GM12878 (cell line): Measurements from ENCODE around the gene ELP1. TPM values are rescaled to one million over a fixed set of nuclear protein-coding genes. Genes with fewer than 3 reads are reported as not detected.

Source experiments
- ATAC-seq: fragments of 200-7000 bp; cut with Tn5 transposase; 3 replicates; pipeline ENCODE4 v1.9.1; 2020; ENCODE audit warnings: mild to moderate bottlenecking, moderate library complexity
- BruUV-seq: library from RNA; stranded (reverse); fragments of 400-500 nt; replicated peaks from 2 replicates; lab custom pipeline; 2021; lab: Mats Ljungman, UMichigan
- CTCF ChIA-PET: fragments of 300-600 bp; sonication (Branson Sonifier 250); formaldehyde crosslinking; extraction: SDS; loops from one replicate; lab custom pipeline; 2021; ENCODE audit warnings: inconsistent platforms; lab: Yijun Ruan, JAX
- POLR2A ChIA-PET: fragments of 350-600 bp; formaldehyde crosslinking; extraction: SDS; loops from one replicate; lab custom pipeline; 2021; ENCODE audit warnings: inconsistent platforms; lab: Charles Lee
- RAD21 ChIA-PET: fragments of 300-600 bp; sonication (Branson Sonifier 250); formaldehyde crosslinking; loops from one replicate; lab custom pipeline; 2023; ENCODE audit warnings: antibody characterized with exemption; ENCODE audit not compliant: unreplicated experiment; lab: Charles Lee
- SMC1A ChIA-PET: fragments of 300-600 bp; sonication (Branson Sonifier 250); formaldehyde crosslinking; loops from one replicate; lab custom pipeline; 2023; ENCODE audit not compliant: unreplicated experiment, uncharacterized antibody; lab: Charles Lee
- DNase-seq: peaks from one replicate; pipeline ENCODE4 v3.0.0-alpha.2; 2011; ENCODE audit warnings: low read depth, low spot score
- FAIRE-seq: peaks from 3 replicates; lab custom pipeline; 2011; peaks lifted over from hg19 to GRCh38; lab: Jason Lieb, UNC
- H2AFZ ChIP-seq: 2 replicates; pipeline ENCODE4 v1.6.0; 2011; ENCODE audit warnings: low read depth, low read length, control low read depth; ENCODE audit not compliant: control insufficient read depth
- H3K27ac ChIP-seq: 2 replicates; pipeline ENCODE4 v1.5.1; 2011; ENCODE audit warnings: control low read depth; ENCODE audit not compliant: control insufficient read depth, insufficient read depth
- H3K27me3 ChIP-seq, 2 experiments: replicated peaks in 1 of 2; 2 replicates each; pipeline versions ENCODE4 v1.6.0 to v1.6.1; 2011; ENCODE audit warnings: low read length in 1 of 2; ENCODE audit not compliant: control insufficient read depth in 2 of 2, insufficient read depth in 2 of 2
- H3K36me3 ChIP-seq, 2 experiments: 2 replicates each; pipeline ENCODE4 v1.5.1; 2011; ENCODE audit warnings: low read length in 1 of 2; ENCODE audit not compliant: control insufficient read depth in 2 of 2, insufficient read depth in 2 of 2
- H3K4me1 ChIP-seq: 2 replicates; pipeline ENCODE4 v1.6.1; 2011; ENCODE audit warnings: mild to moderate bottlenecking, low read length, moderate library complexity, mixed read lengths; ENCODE audit not compliant: control insufficient read depth, insufficient read depth
- H3K4me2 ChIP-seq: 2 replicates; pipeline ENCODE4 v1.6.0; 2011; ENCODE audit warnings: control low read depth; ENCODE audit not compliant: control insufficient read depth, insufficient read depth
- H3K4me3 ChIP-seq: fragments of 200-600 bp; sonication (generic); 2 replicates; pipeline ENCODE4 v1.5.1; 2016
- H3K79me2 ChIP-seq: 2 replicates; pipeline ENCODE4 v1.6.0; 2011; ENCODE audit warnings: low read length; ENCODE audit not compliant: control insufficient read depth, insufficient read depth
- H3K9ac ChIP-seq: 2 replicates; pipeline ENCODE4 v1.8.0; 2011; ENCODE audit warnings: low read length, control low read depth, mixed read lengths; ENCODE audit not compliant: control insufficient read depth, insufficient read depth
- H3K9me3 ChIP-seq: replicated peaks from 3 replicates; pipeline ENCODE4 v1.5.1; 2011; ENCODE audit warnings: mild to moderate bottlenecking, low read length; ENCODE audit not compliant: control insufficient read depth, insufficient read depth
- H4K20me1 ChIP-seq: 2 replicates; pipeline ENCODE4 v1.6.0; 2011; ENCODE audit not compliant: control insufficient read depth, insufficient read depth
- ATF3 ChIP-seq: IDR thresholded peaks from 2 replicates; pipeline ENCODE4 v1.6.1; 2011; ENCODE audit warnings: low read depth, mild to moderate bottlenecking, low read length, moderate library complexity, borderline replicate concordance; ENCODE audit errors: extremely low read depth
- BACH1 ChIP-seq: fragments of 450-650 bp; IDR thresholded peaks from 2 replicates; pipeline ENCODE4 v1.6.1; 2017; ENCODE audit warnings: mild to moderate bottlenecking, borderline replicate concordance
- BMI1 ChIP-seq: fragments of 450-650 bp; IDR thresholded peaks from 2 replicates; pipeline ENCODE4 v1.6.1; 2016; ENCODE audit warnings: mild to moderate bottlenecking, moderate library complexity, borderline replicate concordance
- EGR1 ChIP-seq, 2 experiments: IDR thresholded peaks; 1 replicate in 1 of 2; 2 replicates in 1 of 2; pipeline ENCODE4 v1.6.1; 2011 to 2012; ENCODE audit warnings: low read depth in 2 of 2, low read length in 2 of 2, borderline replicate concordance in 1 of 2, mild to moderate bottlenecking in 1 of 2, moderate library complexity in 1 of 2
- GABPA ChIP-seq: IDR thresholded peaks from 2 replicates; pipeline ENCODE4 v1.6.1; 2014; ENCODE audit warnings: antibody characterized with exemption, low read depth, mild to moderate bottlenecking, inconsistent platforms
- LARP7 ChIP-seq: fragments of 450-650 bp; IDR thresholded peaks from 2 replicates; pipeline ENCODE4 v1.6.1; 2017; ENCODE audit warnings: mild to moderate bottlenecking
- MEF2B ChIP-seq: fragments of 450-650 bp; IDR thresholded peaks from 2 replicates; pipeline ENCODE4 v1.6.1; 2018; ENCODE audit warnings: mild to moderate bottlenecking, moderate library complexity; ENCODE audit not compliant: partially characterized antibody, poor library complexity, severe bottlenecking
- MXI1 ChIP-seq: fragments of 150-350 bp; IDR thresholded peaks from 2 replicates; pipeline ENCODE4 v1.6.1; 2011; ENCODE audit warnings: low read depth, mild to moderate bottlenecking, inconsistent platforms, low read length, improper control_type of control experiment
- NR2C1 ChIP-seq: fragments of 450-650 bp; IDR thresholded peaks from 2 replicates; pipeline ENCODE4 v1.6.1; 2017; ENCODE audit warnings: antibody characterized with exemption, mild to moderate bottlenecking, moderate library complexity
- NRF1 ChIP-seq: conservative IDR thresholded peaks from 2 replicates; pipeline ENCODE4 v1.6.1; 2011; ENCODE audit warnings: mild to moderate bottlenecking, low read depth, low read length, improper control_type of control experiment
- SMAD5 ChIP-seq: IDR thresholded peaks from 2 replicates; pipeline ENCODE4 v1.6.1; 2016; ENCODE audit warnings: antibody characterized with exemption, low read depth
- SRF ChIP-seq, 2 experiments: IDR thresholded peaks; 2 replicates each; pipeline ENCODE4 v1.6.1; 2011; ENCODE audit warnings: low read depth in 2 of 2, low read length in 2 of 2, mild to moderate bottlenecking in 1 of 2, moderate library complexity in 1 of 2
- TCF3 ChIP-seq: IDR thresholded peaks from 2 replicates; pipeline ENCODE4 v1.6.1; 2012; ENCODE audit warnings: low read depth, mild to moderate bottlenecking, low read length, borderline replicate concordance; ENCODE audit not compliant: insufficient read depth
- YY1 ChIP-seq: IDR thresholded peaks from 2 replicates; pipeline ENCODE4 v1.6.1; 2011; ENCODE audit warnings: low read depth, mild to moderate bottlenecking, low read length
- WGBS: methylation state at CpG from one replicate; pipeline ENCODE4 v1.1.6; 2016; ENCODE audit warnings: low lambda C conversion rate; ENCODE audit not compliant: insufficient replicate concordance, insufficient coverage; ENCODE audit errors: missing lambda C conversion rate; 5-methylcytosine and 5-hydroxymethylcytosine counted together
- in situ Hi-C: fragments of 300-500 bp; cut with MboI; formaldehyde crosslinking; loops from 9 replicates; pipeline ENCODE4 v1.14.3; 2018; ENCODE audit warnings: mixed read lengths
- intact Hi-C: fragments of 100-400 bp; cut with micrococcal nuclease; formaldehyde crosslinking; loops from one replicate; pipeline ENCODE4 v1.14.2; 2022; ENCODE audit not compliant: unreplicated experiment
- polyA plus RNA-seq, 11 experiments: library from polyadenylated mRNA; depleted of rRNA in 4 of 11; unstranded in 6 of 11; stranded (reverse) in 5 of 11; fragments of >200 nt; fragmentation: Nextera tagmentation in 4 of 11; fragmentation: Illumina TruSeq in 1 of 11; extraction: Ambion mirVana in 4 of 11; extraction: Trizol in 1 of 11; gene quantifications; 1 replicate in 1 of 11; 2 replicates in 10 of 11; pipeline versions ENCODE4 v1.2.1 to v1.2.3, GENCODE V29; 2011 to 2016; ENCODE audit warnings: inconsistent platforms in 2 of 11, missing spikeins in 2 of 11, low read depth in 1 of 11
- total RNA-seq, 4 experiments: library from RNA; depleted of rRNA in 3 of 4; stranded (reverse); fragments of >200 nt in 3 of 4; fragmentation: Illumina TruSeq in 1 of 4; extraction: Trizol in 1 of 4; gene quantifications; 2 replicates each; pipeline versions ENCODE4 v1.2.1 to v1.2.3, GENCODE V29; 2013 to 2021
- TF ChIP-seq, protein P1 (sequence below): fragments of 450-650 bp; IDR thresholded peaks from 2 replicates; pipeline ENCODE4 v1.6.1; 2017; ENCODE audit warnings: mild to moderate bottlenecking
- TF ChIP-seq, protein P2 (sequence below): fragments of 450-650 bp; IDR thresholded peaks from 2 replicates; pipeline ENCODE4 v1.6.1; 2016; ENCODE audit warnings: mild to moderate bottlenecking, moderate library complexity, borderline replicate concordance

Gene ELP1
- total and polyA plus RNA-seq, 10 of the 15 experiments (the other 5 are each of a cell fraction or from before 2014, with no cell fraction given) = 9.7 to 29.9 (median 26.0) TPM

- Histone ChIP-seq H3K9ac (peak within 1 kb of the TSS; percentile 80), H3K4me3 (peak within 1 kb of the TSS; percentile 100), H3K4me2 (peak within 1 kb of the TSS; percentile 89), H3K9me3 (no peaks in the 10 kb centered on the region), H3K36me3 (no peaks in the 10 kb centered on the region; a peak in 1 of 4 replicates), H3K4me1 (no peaks in the 10 kb centered on the region), H3K27me3 (no peaks in the 10 kb centered on the region), H3K27ac (peak within 1 kb of the TSS; percentile 84), H4K20me1 (no peaks in the 10 kb centered on the region), H3K79me2 (peaks cover 22% of the 10 kb centered on the region), H2AFZ (peak within 1 kb of the TSS; percentile 99)
- ChIA-PET SMC1A (no interaction called here), POLR2A (no interaction called here), RAD21 (no interaction called here), CTCF (interaction anchor here (0.8 to 1.1 kb wide), 2 partner anchors 20 to 44 kb away, joined by 3 to 4 read pairs; no protein-coding TSS in a partner anchor)
- TSS peak; percentile 72 for BruUV-seq
- DNase-seq (peak; percentile 45), ATAC-seq (peak; percentile 91), FAIRE-seq (peak; percentile 23)
- intact Hi-C loops = loop anchor here (5.0 to 10.0 kb wide), 2 partner anchors 180 to 478 kb away; partner anchors contain the start of gene TMEM245
- in situ Hi-C loops = no loop called here
- under 1% methylated on average over 41 of the region's 47 CpGs for WGBS
- TF ChIP-seq YY1 (peak; percentile 29; the same call in 1 of the 2 replicates), LARP7 (peak; percentile 21; the same call in 1 of the 2 replicates), GABPA (peak; percentile 78), SMAD5 (no peak), NR2C1 (peak; percentile 46), SRF (IDR thresholded peaks at IDR 0.05; ENCODE audit: low read depth in 2 of 2, low read length in 2 of 2) (0 out of 4 replicates have a peak, but pooled peaks of 1 of the 2 experiments have one; percentile 46), NRF1 (peak; percentile 57), MXI1 (peak; percentile 94), ATF3 (no peak), EGR1 (IDR thresholded peaks at IDR 0.05; ENCODE audit: borderline replicate concordance in 1 of 2, low read depth in 2 of 2, low read length in 2 of 2) (peak in 1 of 2 experiments; percentile 95; a peak in 2 of 3 replicates), BMI1 (peak; percentile 93), TCF3 (no peak), BACH1 (no peak), MEF2B (peak; percentile 39)
- TF ChIP-seq, protein P1, sequence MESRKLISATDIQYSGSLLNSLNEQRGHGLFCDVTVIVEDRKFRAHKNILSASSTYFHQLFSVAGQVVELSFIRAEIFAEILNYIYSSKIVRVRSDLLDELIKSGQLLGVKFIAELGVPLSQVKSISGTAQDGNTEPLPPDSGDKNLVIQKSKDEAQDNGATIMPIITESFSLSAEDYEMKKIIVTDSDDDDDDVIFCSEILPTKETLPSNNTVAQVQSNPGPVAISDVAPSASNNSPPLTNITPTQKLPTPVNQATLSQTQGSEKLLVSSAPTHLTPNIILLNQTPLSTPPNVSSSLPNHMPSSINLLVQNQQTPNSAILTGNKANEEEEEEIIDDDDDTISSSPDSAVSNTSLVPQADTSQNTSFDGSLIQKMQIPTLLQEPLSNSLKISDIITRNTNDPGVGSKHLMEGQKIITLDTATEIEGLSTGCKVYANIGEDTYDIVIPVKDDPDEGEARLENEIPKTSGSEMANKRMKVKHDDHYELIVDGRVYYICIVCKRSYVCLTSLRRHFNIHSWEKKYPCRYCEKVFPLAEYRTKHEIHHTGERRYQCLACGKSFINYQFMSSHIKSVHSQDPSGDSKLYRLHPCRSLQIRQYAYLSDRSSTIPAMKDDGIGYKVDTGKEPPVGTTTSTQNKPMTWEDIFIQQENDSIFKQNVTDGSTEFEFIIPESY = no peak
- TF ChIP-seq, protein P2, sequence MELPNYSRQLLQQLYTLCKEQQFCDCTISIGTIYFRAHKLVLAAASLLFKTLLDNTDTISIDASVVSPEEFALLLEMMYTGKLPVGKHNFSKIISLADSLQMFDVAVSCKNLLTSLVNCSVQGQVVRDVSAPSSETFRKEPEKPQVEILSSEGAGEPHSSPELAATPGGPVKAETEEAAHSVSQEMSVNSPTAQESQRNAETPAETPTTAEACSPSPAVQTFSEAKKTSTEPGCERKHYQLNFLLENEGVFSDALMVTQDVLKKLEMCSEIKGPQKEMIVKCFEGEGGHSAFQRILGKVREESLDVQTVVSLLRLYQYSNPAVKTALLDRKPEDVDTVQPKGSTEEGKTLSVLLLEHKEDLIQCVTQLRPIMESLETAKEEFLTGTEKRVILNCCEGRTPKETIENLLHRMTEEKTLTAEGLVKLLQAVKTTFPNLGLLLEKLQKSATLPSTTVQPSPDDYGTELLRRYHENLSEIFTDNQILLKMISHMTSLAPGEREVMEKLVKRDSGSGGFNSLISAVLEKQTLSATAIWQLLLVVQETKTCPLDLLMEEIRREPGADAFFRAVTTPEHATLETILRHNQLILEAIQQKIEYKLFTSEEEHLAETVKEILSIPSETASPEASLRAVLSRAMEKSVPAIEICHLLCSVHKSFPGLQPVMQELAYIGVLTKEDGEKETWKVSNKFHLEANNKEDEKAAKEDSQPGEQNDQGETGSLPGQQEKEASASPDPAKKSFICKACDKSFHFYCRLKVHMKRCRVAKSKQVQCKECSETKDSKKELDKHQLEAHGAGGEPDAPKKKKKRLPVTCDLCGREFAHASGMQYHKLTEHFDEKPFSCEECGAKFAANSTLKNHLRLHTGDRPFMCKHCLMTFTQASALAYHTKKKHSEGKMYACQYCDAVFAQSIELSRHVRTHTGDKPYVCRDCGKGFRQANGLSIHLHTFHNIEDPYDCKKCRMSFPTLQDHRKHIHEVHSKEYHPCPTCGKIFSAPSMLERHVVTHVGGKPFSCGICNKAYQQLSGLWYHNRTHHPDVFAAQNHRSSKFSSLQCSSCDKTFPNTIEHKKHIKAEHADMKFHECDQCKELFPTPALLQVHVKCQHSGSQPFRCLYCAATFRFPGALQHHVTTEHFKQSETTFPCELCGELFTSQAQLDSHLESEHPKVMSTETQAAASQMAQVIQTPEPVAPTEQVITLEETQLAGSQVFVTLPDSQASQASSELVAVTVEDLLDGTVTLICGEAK = peak; percentile 73
Observed at GRCh38 chr9:108934323-108934893, 484 bp upstream of the ELP1 start, which contains the start of gene ABITRAM. TSS of gene ABITRAM (plus strand) at chr9:108934400. CDS start at chr9:108934487, 87 bp downstream.
